Duodenal mucosa (tissue), 2 donors: ENCODE results near the gene DCAF8.
A peak's percentile ranks its signal among the peaks of the same experiment; 100 is the strongest.

Experiments
- H3K27ac ChIP-seq: one replicate; pipeline ENCODE4 v1.7.0; 2013; ENCODE audit warnings: low read depth, low read length
- H3K27me3 ChIP-seq, 2 donors: one replicate each; pipeline ENCODE4 v1.7.0; 2013; ENCODE audit warnings: low read length in 2 of 2, control low read depth in 1 of 2; ENCODE audit not compliant: insufficient read depth in 2 of 2, control insufficient read depth in 1 of 2
- H3K36me3 ChIP-seq, 2 donors: one replicate each; pipeline ENCODE4 v1.7.0; 2013; ENCODE audit warnings: low read length in 2 of 2, control low read depth in 1 of 2; ENCODE audit not compliant: insufficient read depth in 2 of 2, control insufficient read depth in 1 of 2
- H3K4me1 ChIP-seq, 2 donors: one replicate each; pipeline ENCODE4 v1.7.0; 2013; ENCODE audit warnings: low read length in 2 of 2, control low read depth in 1 of 2; ENCODE audit not compliant: insufficient read depth in 2 of 2, control insufficient read depth in 1 of 2
- H3K4me3 ChIP-seq, 2 donors: one replicate each; pipeline ENCODE4 v1.7.0; 2013; ENCODE audit warnings: low read length in 2 of 2, low read depth in 1 of 2
- H3K9ac ChIP-seq, 2 donors: one replicate each; pipeline ENCODE4 v1.7.0; 2013; ENCODE audit warnings: low read length in 2 of 2, low read depth in 1 of 2
- H3K9me3 ChIP-seq, 2 donors: one replicate each; pipeline ENCODE4 v1.7.0; 2013; ENCODE audit warnings: low read length in 2 of 2, control low read depth in 1 of 2; ENCODE audit not compliant: control insufficient read depth in 1 of 2

The DCAF8 gene

DNA sequence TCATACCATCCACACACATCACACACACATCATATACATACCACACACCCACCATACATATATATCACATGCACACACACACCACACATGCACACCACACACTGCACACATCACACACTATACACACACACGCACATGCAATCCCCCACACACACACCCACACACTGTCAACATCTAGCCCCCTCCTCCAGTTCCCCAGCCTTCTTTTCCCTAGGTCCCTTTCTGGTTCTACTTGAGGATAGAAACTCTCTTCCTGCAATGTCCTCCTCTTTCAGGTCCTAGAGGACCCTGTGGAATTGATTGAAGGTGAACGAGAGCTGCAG is 67.7 kb downstream of the DCAF8 start:
- Histone ChIP-seq H3K9ac (no peak overlapping the region), H3K4me1 (peaks cover 5 to 8% of the 10 kb centered on the region in 2 donors), H3K9me3 (no peaks in the 10 kb centered on the region), H3K27me3 (no peaks in the 10 kb centered on the region), H3K36me3 (no peaks in the 10 kb centered on the region), H3K27ac (no peak overlapping the region), H3K4me3 (no peak overlapping the region)

DNA sequence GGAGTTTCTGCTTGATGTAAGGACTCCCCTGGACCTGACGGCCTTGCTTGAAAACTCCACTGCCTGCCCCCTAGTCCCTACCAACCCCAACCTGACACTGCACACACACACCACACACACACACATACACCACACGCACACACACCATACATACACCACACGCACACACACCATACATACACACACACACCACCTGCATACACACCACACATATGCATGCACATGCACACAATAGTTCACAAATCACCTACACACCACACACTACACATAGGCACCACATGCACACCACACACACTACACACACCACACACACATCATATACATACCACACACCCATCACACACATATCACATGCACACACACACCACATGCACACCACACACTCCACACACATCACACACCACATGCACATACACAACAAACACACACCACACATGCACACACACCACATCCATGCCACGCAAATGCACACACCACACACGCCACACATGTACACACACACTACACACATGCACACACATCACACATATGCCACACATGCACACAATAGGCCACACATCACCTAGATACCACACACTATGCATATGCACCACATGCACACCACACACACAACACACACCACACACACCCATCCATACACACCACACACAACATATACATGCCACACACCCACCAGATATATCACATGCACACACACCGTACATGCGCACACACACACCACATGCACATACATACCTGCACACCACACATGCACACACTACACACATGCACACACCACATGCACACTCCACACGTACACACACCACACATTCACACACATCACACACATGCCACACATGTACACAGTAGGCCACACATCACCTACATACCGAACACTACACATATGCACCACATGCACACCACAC is 68.3 kb downstream of the DCAF8 start:
- H3K27me3 ChIP-seq: no peaks in the 10 kb centered on the region
- H3K36me3 ChIP-seq: no peaks in the 10 kb centered on the region
- no peak overlapping the region for H3K4me3 ChIP-seq
- peak overlapping the region in 1 of 2 donors; percentile 8 for H3K9ac ChIP-seq
- no peaks in the 10 kb centered on the region for H3K9me3 ChIP-seq
- H3K27ac ChIP-seq: no peak overlapping the region
- peaks cover 5 to 8% of the 10 kb centered on the region in 2 donors for H3K4me1 ChIP-seq

DNA sequence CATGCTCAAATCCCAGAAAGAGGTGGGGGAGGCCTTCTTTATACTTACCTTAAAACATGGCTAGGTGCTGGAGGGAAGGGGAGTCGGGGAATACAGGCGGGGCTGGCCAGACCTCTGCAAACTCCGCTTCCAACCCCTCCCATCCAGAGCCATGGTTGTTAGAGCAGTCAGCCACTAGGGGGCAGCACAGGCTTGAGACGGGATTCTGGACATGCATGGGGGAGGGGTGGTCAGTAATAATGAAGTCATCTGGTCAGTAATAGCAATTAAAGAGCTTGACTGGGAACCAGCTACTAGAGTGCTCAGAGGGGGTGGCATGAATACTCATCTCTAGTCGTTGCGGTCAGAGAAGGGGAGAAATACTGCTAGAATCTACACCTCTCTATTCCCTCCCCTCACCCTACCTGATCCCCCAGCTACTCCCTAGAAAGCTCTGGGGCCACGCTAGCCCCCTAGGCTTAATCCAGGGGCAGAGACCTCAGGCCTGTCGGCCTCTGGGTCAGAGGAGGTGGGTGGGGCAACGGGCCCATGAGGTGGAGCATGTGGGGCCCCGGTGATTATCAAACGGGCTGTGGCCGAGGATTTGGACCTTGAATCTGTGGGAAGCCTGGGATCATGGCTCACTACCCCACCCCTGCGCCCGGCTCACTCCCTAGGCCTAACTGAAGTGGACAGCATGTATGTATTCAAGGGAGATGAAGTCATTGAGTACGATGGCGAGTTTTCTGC is 69.1 kb downstream of the DCAF8 start:
- no peaks in the 10 kb centered on the region for H3K27me3 ChIP-seq
- peak overlapping the region in 1 of 2 donors; percentile 49 for H3K9ac ChIP-seq
- H3K4me1 ChIP-seq: peaks cover 5 to 8% of the 10 kb centered on the region in 2 donors
- no peak overlapping the region for H3K27ac ChIP-seq
- H3K36me3 ChIP-seq: no peaks in the 10 kb centered on the region
- no peak overlapping the region for H3K4me3 ChIP-seq
- H3K9me3 ChIP-seq: no peaks in the 10 kb centered on the region

DNA sequence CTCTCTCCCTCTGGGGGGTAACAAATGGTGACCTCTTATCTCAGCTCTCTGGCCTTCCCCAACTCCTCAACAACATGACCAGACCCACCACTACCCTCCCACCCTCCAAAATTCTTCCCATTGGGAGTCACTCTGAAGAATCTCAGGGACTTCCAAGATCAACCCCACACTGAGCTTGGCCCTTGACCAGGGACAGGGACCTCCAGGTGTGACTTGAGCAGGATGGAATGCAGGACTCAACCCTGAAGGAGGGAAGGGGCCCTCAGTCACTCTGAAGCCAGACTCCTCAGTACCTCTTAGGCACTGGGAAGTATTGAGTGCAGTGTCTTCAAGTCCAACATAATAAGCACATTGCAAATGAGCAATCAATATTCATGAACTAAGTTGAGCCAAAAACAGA is 70.1 kb downstream of the DCAF8 start:
- Histone ChIP-seq H3K27ac (no peak overlapping the region), H3K9me3 (no peaks in the 10 kb centered on the region), H3K4me3 (no peak overlapping the region)

DNA sequence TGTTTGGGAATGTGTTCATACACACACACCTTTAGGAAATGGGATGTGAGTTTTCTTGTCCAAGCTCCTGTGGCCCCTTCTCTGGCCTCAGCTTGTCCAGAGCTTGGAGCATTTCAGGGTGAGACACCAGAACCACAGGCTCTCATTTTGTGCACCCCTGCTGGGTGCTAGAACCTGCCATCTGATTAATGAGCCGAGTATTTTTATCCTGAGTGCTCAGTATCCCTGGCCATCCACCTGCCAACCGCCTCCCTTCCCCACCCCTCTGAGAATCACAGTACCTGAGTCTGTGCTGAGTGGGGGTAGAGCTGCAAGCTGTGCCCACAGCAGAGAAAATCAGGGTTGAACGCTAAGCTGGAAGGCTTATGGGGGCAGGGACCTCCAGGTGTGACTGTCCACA is 70.6 kb downstream of the DCAF8 start:
- H3K9ac ChIP-seq: no peak overlapping the region
- peaks cover 5 to 8% of the 10 kb centered on the region in 2 donors for H3K4me1 ChIP-seq
- no peaks in the 10 kb centered on the region for H3K36me3 ChIP-seq
- H3K27ac ChIP-seq: no peak overlapping the region
- no peak overlapping the region for H3K4me3 ChIP-seq
- H3K9me3 ChIP-seq: no peaks in the 10 kb centered on the region
- H3K27me3 ChIP-seq: no peaks in the 10 kb centered on the region

More for the DNA sequence above, 70.1 kb downstream of the DCAF8 start:
- Histone ChIP-seq H3K36me3 (no peaks in the 10 kb centered on the region), H3K4me1 (peaks cover 5 to 8% of the 10 kb centered on the region in 2 donors), H3K9ac (no peak overlapping the region), H3K27me3 (no peaks in the 10 kb centered on the region)

DNA sequence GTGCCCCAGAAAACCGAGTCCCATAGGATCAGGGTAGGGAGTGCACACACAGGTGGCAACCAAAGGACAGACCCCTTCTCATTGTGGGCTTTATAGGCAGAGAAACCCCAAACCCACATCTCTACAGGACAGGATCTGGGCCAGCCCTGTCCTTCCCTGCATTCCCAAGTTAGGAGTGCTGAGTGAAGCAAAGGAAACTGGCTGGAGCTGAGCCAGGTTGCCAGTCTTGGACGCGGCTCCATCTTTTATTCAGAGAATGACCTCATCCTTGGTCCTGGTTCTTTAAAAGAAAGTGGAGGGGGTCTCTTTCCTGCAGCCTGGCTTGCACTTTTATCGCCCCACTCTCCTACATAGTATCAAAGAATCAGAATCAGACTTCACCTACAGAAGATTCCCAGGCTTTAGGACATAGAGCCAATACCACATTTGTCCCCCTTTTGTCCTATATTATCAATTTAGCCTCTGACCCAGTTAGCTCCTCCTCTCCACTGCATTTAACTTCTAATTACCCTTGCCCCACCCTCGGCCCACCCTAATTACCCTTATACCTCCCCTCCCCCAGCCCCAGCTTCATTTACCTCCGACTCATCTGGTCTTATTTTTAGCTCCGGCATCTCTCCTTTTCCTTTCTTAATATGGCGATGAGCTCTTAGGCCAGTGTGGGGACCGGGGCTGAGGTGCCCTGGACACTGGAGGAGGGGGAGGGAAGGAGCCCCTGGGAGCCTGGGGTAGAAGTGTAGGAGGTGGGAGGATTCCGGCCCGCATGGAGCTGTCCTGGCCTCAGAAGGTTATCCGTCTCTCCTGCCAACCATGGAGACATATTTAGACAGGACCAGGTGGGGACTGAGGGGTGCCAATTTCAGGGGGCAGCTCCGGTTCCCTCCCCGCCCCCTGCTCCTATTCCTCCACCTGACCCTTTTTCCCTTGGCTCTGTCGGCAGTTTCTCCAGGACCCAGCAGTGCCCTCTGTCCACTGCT is 72.4 kb downstream of the DCAF8 start, which contains the start of gene CASQ1:
TSS of gene CASQ1 (plus strand) at position 927 of the 977 bp plus-strand sequence. CDS start 177 bp downstream, outside the sequence.
- no peaks in the 10 kb centered on the region for H3K9me3 ChIP-seq
- H3K36me3 ChIP-seq: no peaks in the 10 kb centered on the region
- H3K27me3 ChIP-seq: no peaks in the 10 kb centered on the region
- no peak within 1 kb of the TSS for H3K27ac ChIP-seq
- H3K9ac ChIP-seq: no peak within 1 kb of the TSS
- no peak within 1 kb of the TSS for H3K4me3 ChIP-seq
- H3K4me1 ChIP-seq: peaks cover 5 to 8% of the 10 kb centered on the region in 2 donors

DNA sequence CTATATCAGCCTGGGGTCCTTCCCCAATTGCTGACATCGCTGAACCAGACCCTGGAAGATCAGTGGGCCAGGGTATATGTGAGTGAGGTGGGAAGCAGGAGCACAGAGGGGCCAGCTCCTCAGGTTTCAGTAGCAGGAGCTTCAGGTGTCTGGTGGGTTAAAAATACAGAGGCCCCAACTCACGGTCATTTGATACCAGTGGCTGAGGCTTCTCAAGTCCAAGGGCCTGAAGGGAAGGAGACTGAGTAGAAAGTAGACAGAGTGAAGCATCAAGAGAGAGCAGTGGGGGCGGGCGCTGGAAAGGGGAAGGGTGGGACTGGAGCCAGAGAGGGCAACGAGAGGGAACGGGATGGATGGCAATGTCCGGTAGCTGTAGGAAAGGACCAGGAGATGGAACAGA is 74.0 kb downstream of the DCAF8 start:
- Histone ChIP-seq H3K9ac (no peak overlapping the region), H3K4me1 (peaks cover 1 to 2% of the 10 kb centered on the region in 2 donors), H3K36me3 (no peaks in the 10 kb centered on the region), H3K27me3 (no peaks in the 10 kb centered on the region), H3K4me3 (no peak overlapping the region), H3K27ac (no peak overlapping the region), H3K9me3 (no peaks in the 10 kb centered on the region)

DNA sequence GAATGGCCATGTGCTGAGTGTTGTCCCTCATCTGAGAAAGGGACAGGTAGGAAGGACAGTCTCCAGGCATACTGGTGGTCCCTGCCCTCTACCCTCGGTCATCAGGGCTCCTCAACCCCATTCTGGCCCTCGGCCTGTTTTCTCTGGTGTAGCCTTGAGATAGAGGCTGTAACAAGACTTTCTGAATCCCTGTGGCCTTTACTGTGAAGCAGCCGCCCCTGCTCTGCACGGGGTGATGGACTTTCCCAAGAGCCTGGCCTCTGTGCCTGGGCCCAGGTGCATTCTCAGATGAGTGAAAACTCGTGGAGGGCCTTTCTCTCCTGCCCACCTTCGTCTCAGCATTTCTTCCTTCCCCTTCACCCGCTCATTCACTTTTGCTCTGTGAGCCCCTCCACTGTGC is 74.9 kb downstream of the DCAF8 start:
- H3K4me1 ChIP-seq: no peaks in the 10 kb centered on the region
- H3K27ac ChIP-seq: no peak overlapping the region
- H3K4me3 ChIP-seq: no peak overlapping the region
- no peaks in the 10 kb centered on the region for H3K27me3 ChIP-seq
- no peaks in the 10 kb centered on the region for H3K9me3 ChIP-seq
- no peaks in the 10 kb centered on the region for H3K36me3 ChIP-seq
- no peak overlapping the region for H3K9ac ChIP-seq

DNA sequence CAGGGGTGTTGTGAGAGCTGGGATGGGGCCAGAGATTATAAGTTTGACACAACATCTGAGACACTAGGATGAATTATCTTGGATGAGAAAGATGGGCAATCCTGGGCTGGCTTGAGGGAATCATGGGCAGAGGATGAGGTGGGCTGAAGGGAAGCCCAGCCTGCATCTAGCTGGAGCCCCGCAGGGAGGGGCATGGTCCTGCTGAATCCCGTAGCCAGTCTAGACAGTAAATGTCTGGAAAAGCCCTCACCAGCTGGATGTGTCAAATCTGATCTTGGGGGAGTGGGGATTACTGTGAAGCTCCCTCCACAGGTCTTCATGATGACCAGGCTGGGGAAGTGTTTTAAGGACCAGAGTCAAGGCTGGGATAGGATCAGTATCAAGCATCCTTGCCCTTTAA is 75.6 kb downstream of the DCAF8 start:
- Histone ChIP-seq H3K9me3 (no peaks in the 10 kb centered on the region), H3K9ac (no peak overlapping the region), H3K27me3 (no peaks in the 10 kb centered on the region), H3K4me1 (no peaks in the 10 kb centered on the region), H3K27ac (no peak overlapping the region), H3K36me3 (no peaks in the 10 kb centered on the region), H3K4me3 (no peak overlapping the region)
